CD4-positive, alpha-beta memory T cell (primary cell): ENCODE measurements around the gene ZNF143. TPM values are rescaled to one million over a fixed set of nuclear protein-coding genes. Genes with fewer than 3 reads are reported as not detected.

Experiments used
- CTCF ChIA-PET: fragments of 350-600 bp; sonication (Branson Sonifier 250); formaldehyde crosslinking; loops from one replicate; lab custom pipeline; 2021; ENCODE audit warnings: inconsistent platforms; ENCODE audit not compliant: partially characterized antibody; lab: Charles Lee
- POLR2A ChIA-PET: fragments of 350-600 bp; sonication (Branson Sonifier 250); formaldehyde crosslinking; loops from one replicate; lab custom pipeline; 2021; ENCODE audit not compliant: partially characterized antibody; lab: Charles Lee
- DNase-seq, 5 donors: peaks; one replicate each; pipeline versions ENCODE4 v3.0.0 to v3.0.0-alpha.2; 2020 to 2022; ENCODE audit warnings: mixed read lengths in 1 of 5
- H3K27ac ChIP-seq: one replicate; pipeline ENCODE4 v1.7.0; 2013; ENCODE audit warnings: low read depth, low read length
- H3K27me3 ChIP-seq: 2 replicates; pipeline ENCODE4 v1.7.0; 2013; ENCODE audit warnings: mild to moderate bottlenecking, low read length, moderate library complexity; ENCODE audit not compliant: insufficient read depth
- H3K36me3 ChIP-seq: 2 replicates; pipeline ENCODE4 v1.7.0; 2013; ENCODE audit warnings: mild to moderate bottlenecking, low read length, moderate library complexity; ENCODE audit not compliant: insufficient read depth
- H3K4me1 ChIP-seq: 2 replicates; pipeline ENCODE4 v1.7.0; 2013; ENCODE audit warnings: mild to moderate bottlenecking, low read length, moderate library complexity; ENCODE audit not compliant: insufficient read depth
- H3K4me3 ChIP-seq, 2 donors: one replicate each; pipeline ENCODE4 v1.7.0; 2013; ENCODE audit warnings: low read length in 2 of 2, mild to moderate bottlenecking in 1 of 2
- H3K9me3 ChIP-seq, 2 donors: one replicate each; pipeline ENCODE4 v1.7.0; 2013; ENCODE audit warnings: low read length in 2 of 2, control low read depth in 1 of 2; ENCODE audit not compliant: control insufficient read depth in 1 of 2
- H3K27ac Mint-ChIP-seq, 7 donors: one replicate each; pipeline ENCODE4 v1.8.0; 2020 to 2021; ENCODE audit warnings: mixed read lengths in 7 of 7, mild to moderate bottlenecking in 6 of 7, inconsistent platforms in 3 of 7, moderate library complexity in 3 of 7
- H3K27me3 Mint-ChIP-seq, 2 donors: one replicate each; pipeline ENCODE4 v1.8.0; 2020 to 2021; ENCODE audit warnings: mixed read lengths in 2 of 2
- H3K36me3 Mint-ChIP-seq, 2 donors: one replicate each; pipeline ENCODE4 v1.8.0; 2020 to 2021; ENCODE audit warnings: mixed read lengths in 2 of 2, inconsistent platforms in 1 of 2, mild to moderate bottlenecking in 1 of 2
- H3K4me1 Mint-ChIP-seq, 4 donors: one replicate each; pipeline ENCODE4 v1.8.0; 2020 to 2021; ENCODE audit warnings: mixed read lengths in 4 of 4, mild to moderate bottlenecking in 1 of 4
- H3K4me3 Mint-ChIP-seq, 8 donors: one replicate each; pipeline ENCODE4 v1.8.0; 2020 to 2021; ENCODE audit warnings: mixed read lengths in 8 of 8, mild to moderate bottlenecking in 7 of 8, moderate library complexity in 6 of 8, inconsistent platforms in 3 of 8
- H3K9me3 Mint-ChIP-seq, 8 donors: one replicate each; pipeline ENCODE4 v1.8.0; 2020 to 2021; ENCODE audit warnings: mixed read lengths in 8 of 8, mild to moderate bottlenecking in 5 of 8, inconsistent platforms in 3 of 8, moderate library complexity in 1 of 8
- intact Hi-C: fragments of 100-400 bp; cut with micrococcal nuclease; formaldehyde crosslinking; loops from one replicate; pipeline ENCODE4 v1.15.1; 2023
- polyA plus RNA-seq, 2 donors: library from polyadenylated mRNA; unstranded; fragments of 300-500 nt; fragmentation: Illumina TruSeq; gene quantifications; one replicate each; pipeline ENCODE4 v1.2.3, GENCODE V29; 2021
- total RNA-seq, 2 experiments: library from RNA; stranded (reverse); gene quantifications; one replicate each; pipeline ENCODE4 v1.2.3, GENCODE V29; 2021

ZNF143 gene
- total and polyA plus RNA-seq, 4 experiments from 2014 or later = 41.7 to 54.6 (median 50.8) TPM

DNA sequence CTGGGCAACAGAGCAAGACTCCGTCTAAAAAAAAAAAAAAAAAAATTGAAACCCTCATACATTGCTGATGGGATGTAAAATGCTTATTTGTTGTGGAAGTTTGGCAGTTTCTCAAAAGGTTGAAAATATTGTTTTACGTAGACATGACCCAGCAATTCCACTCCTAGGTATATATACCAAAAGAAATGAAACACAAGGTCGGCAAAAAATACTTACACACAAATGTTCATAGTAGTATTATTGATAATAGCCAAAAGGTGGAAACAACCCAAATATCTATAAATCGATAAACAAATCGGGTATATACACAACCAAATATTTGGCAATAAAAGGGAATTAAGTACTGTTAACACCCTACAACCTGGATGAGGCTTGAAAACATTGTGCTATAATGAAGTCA is 5.1 kb upstream of the ZNF143 start:
- Mint-ChIP-seq H3K4me3 (peak overlapping the region in 1 of 8 donors; percentile 5), H3K27me3 (no peaks in the 10 kb centered on the region)

DNA sequence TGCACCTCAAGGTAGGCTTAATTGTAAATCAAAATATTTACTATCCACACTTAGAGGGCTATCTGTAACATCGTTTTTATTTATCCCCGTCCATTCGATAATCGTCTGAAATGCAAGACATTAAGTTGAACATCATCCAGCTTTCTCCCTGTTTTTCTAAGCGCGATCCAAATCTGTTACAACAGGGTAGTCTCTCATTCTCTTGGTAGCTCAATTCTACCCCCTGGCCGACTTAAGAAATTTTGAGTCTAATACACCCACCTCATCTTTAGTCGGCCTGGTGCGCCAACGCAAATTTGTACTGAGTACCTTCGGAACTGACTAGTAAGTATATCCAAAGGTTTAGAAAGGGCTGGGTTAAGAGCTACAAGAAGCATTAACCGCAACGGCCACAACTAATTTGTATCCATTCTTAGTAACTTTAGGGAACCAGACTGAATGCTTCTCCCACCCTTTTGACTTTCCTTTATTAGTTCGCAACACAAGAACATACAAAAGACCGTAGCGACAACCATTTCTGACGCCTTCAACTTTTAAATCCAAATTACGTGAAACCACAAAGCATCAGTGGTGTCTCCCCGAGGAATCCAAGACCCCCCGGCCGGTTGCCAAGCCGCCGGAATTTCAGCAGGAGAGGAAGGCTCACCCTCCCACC is 1.0 kb upstream of the ZNF143 start:
- Histone ChIP-seq H3K27ac (peak overlapping the region; percentile 97), H3K36me3 (no peaks in the 10 kb centered on the region), H3K4me1 (peaks cover 33% of the 10 kb centered on the region), H3K9me3 (no peaks in the 10 kb centered on the region), H3K4me3 (peak overlapping the region; percentile 75 to 96), H3K27me3 (no peaks in the 10 kb centered on the region)
- Mint-ChIP-seq H3K4me1 (peaks cover 16 to 43% (median 25%) of the 10 kb centered on the region in 4 donors), H3K27ac (peak overlapping the region; percentile 98 to 100 (median 99)), H3K36me3 (peaks cover 3 to 12% of the 10 kb centered on the region in 2 donors), H3K4me3 (peak overlapping the region; percentile 93 to 98 (median 97)), H3K9me3 (no peaks in the 10 kb centered on the region), H3K27me3 (no peaks in the 10 kb centered on the region)
- intact Hi-C loops = loop anchor here (1.0 to 5.0 kb wide), 11 partner anchors 75 to 1397 kb away; partner anchors contain the start of genes DENND5A, EIF4G2, IPO7 and RPL27A
- peak in 2 of 5 donors; percentile 40 to 43 for DNase-seq
- CTCF ChIA-PET = interaction anchor here (0.7 to 3.3 kb wide), 9 partner anchors 47 to 545 kb away, joined by 3 to 12 read pairs (median 3); partner anchors contain the start of gene IPO7
- POLR2A ChIA-PET = interaction anchor here (0.6 to 4.2 kb wide), 42 partner anchors 10 to 1473 kb away, joined by 3 to 70 read pairs (median 5); partner anchors contain the start of genes AKIP1, CTR9, DENND5A and EIF3F

More for the DNA sequence above, 5.1 kb upstream of the ZNF143 start:
- peaks cover 8 to 11% of the 10 kb centered on the region in 2 donors for H3K36me3 Mint-ChIP-seq
- Histone ChIP-seq H3K27me3 (no peaks in the 10 kb centered on the region), H3K36me3 (no peaks in the 10 kb centered on the region), H3K4me1 (peaks cover 7% of the 10 kb centered on the region), H3K27ac (no peak overlapping the region), H3K4me3 (no peak overlapping the region), H3K9me3 (no peaks in the 10 kb centered on the region)
- H3K27ac Mint-ChIP-seq = peak overlapping the region in 1 of 7 donors; percentile 51
- intact Hi-C loops = no loop called here
- H3K4me1 Mint-ChIP-seq = peaks cover 2 to 16% (median 5%) of the 10 kb centered on the region in 4 donors
- DNase-seq = no peak
- CTCF ChIA-PET = no interaction called here
- POLR2A ChIA-PET = interaction anchor here (0.9 kb wide), 1 partner anchor 492 kb away, joined by 3 read pairs; no protein-coding TSS in a partner anchor
- peaks cover 0 to 15% (median 10%) of the 10 kb centered on the region in 8 donors for H3K9me3 Mint-ChIP-seq

DNA sequence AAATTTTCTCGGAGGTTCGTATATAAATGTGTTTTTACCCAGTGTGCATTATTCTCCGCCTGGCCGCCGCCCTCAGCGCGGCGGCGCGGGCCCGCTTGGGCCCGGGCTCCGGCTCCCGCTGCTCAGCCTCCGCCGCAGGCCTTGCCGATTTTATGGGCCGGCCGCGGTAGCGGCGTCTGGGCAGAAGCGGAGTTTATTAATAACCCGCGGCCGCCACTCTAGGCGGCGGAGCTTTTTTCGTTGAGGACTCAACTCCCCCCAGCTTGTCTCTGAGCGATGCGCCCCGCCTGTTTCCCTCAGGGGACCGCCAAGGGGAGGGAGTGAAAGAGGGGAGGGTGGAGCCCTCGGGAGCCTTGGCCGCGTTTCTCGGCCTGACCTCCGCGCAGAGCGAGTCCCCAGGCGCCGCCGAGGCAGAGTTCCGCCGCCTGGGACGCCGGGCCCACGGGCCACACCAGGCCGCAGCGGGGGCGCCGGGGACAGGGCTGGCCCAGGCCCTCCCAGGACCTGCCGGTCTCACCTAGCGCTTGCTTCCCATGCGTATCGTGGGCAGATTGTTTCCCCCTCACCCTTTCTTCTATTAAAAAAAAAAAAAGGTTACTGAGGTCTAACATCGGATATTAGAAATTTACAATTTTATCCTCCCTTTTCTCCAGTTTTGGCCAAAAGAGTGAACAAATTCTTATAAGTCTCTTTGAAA is 399 bp downstream of the ZNF143 start:
- Histone ChIP-seq H3K4me1 (peaks cover 33% of the 10 kb centered on the region), H3K4me3 (peak overlapping the region; percentile 71 to 88), H3K36me3 (no peaks in the 10 kb centered on the region), H3K9me3 (no peaks in the 10 kb centered on the region), H3K27me3 (no peaks in the 10 kb centered on the region), H3K27ac (peak overlapping the region; percentile 95)
- H3K4me3 Mint-ChIP-seq = peak overlapping the region; percentile 93 to 98 (median 97)
- ChIA-PET POLR2A (interaction anchor here (0.6 to 4.2 kb wide), 57 partner anchors 8 to 1474 kb away, joined by 3 to 70 read pairs (median 5); partner anchors contain the start of genes AKIP1, CTR9, DENND5A and EIF3F), CTCF (interaction anchor here (0.5 to 3.3 kb wide), 5 partner anchors 13 to 501 kb away, joined by 3 to 12 read pairs (median 3); no protein-coding TSS in a partner anchor)
- H3K27me3 Mint-ChIP-seq = no peaks in the 10 kb centered on the region
- H3K9me3 Mint-ChIP-seq = no peaks in the 10 kb centered on the region
- peak overlapping the region; percentile 98 to 100 (median 99) for H3K27ac Mint-ChIP-seq
- intact Hi-C loops = loop anchor here (1.0 to 5.0 kb wide), 7 partner anchors 147 to 1396 kb away; partner anchors contain the start of genes DENND5A, EIF4G2 and TMEM41B
- DNase-seq = peak in 3 of 5 donors; percentile 82 to 86 (median 85)
- peaks cover 3 to 12% of the 10 kb centered on the region in 2 donors for H3K36me3 Mint-ChIP-seq
- H3K4me1 Mint-ChIP-seq = peaks cover 16 to 43% (median 26%) of the 10 kb centered on the region in 4 donors

DNA sequence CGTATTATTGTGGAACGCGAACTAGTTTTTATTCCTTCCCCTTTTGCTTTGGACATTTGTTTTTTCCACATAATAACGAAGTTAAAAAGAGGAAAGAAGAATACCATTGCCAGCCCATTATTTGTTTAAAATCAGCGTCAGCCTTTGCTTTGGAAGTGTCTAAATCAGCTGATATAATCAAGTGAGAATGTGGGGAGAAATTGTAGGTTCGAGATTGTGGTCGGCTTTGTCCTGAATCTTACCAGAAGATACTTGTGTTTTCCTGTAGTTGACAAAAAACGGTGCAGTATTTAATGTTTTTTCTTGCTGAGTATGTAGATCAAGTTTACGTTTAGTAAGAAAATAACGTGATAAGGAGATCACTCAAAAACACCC is 935 bp downstream of the ZNF143 start:
- H3K27ac ChIP-seq = peak overlapping the region; percentile 95
- H3K36me3 Mint-ChIP-seq = peaks cover 6 to 12% of the 10 kb centered on the region in 2 donors
- H3K9me3 ChIP-seq = no peaks in the 10 kb centered on the region
- H3K4me3 Mint-ChIP-seq = peak overlapping the region; percentile 89 to 98 (median 96)
- ChIA-PET POLR2A (interaction anchor here (0.7 to 4.2 kb wide), 27 partner anchors 7 to 1347 kb away, joined by 3 to 70 read pairs (median 8); partner anchors contain the start of genes AKIP1, DENND5A, EIF4G2 and IPO7), CTCF (interaction anchor here (3.3 kb wide), 1 partner anchor 45 kb away, joined by 12 read pairs; no protein-coding TSS in a partner anchor)
- DNase-seq = peak in 4 of 5 donors; percentile 21 to 42 (median 31)
- no peaks in the 10 kb centered on the region for H3K27me3 ChIP-seq
- intact Hi-C loops = loop anchor here (1.0 to 5.0 kb wide), 7 partner anchors 147 to 1395 kb away; partner anchors contain the start of genes DENND5A, EIF4G2 and TMEM41B
- peaks cover 18 to 43% (median 28%) of the 10 kb centered on the region in 4 donors for H3K4me1 Mint-ChIP-seq
- no peaks in the 10 kb centered on the region for H3K27me3 Mint-ChIP-seq
- H3K4me1 ChIP-seq = peaks cover 33% of the 10 kb centered on the region
- no peaks in the 10 kb centered on the region for H3K9me3 Mint-ChIP-seq
- no peaks in the 10 kb centered on the region for H3K36me3 ChIP-seq
- peak overlapping the region; percentile 71 to 88 for H3K4me3 ChIP-seq
- H3K27ac Mint-ChIP-seq = peak overlapping the region; percentile 92 to 98 (median 95)

DNA sequence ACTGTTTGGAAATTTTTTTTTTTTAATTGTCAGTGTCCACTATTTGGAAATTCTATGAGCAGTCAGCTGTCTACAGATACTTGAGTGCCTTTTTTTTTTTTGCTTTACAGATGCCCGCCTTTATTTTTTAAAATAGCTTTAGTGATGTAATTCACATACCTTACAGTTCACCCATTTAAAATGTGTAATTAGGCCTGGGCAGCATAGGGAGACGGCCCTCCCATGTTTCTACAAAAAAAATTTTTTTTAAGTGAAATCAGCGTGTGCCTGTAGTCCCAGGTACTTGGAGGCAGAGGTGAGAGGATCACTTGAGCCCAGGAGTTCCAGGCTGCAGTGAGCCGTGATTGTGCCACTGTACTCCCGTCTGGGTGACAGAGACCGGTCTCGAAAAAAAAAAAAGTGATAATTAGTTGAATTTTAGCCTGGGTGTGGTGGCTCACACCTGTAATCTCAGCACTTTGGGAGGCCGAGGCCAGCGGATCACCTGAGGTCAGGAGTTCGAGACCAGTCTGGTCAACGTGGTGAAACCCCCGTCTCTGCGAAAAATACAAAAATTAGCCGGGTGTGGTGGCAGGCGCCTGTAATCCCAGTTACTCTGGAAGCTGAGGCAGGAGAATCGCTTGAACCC is 1.5 kb downstream of the ZNF143 start:
- Mint-ChIP-seq H3K4me3 (peak overlapping the region; percentile 89 to 98 (median 96)), H3K4me1 (peaks cover 18 to 43% (median 30%) of the 10 kb centered on the region in 4 donors)
- CTCF ChIA-PET = interaction anchor here (3.3 kb wide), 1 partner anchor 44 kb away, joined by 12 read pairs; no protein-coding TSS in a partner anchor

More for the DNA sequence above, 1.5 kb downstream of the ZNF143 start:
- H3K9me3 ChIP-seq = no peaks in the 10 kb centered on the region
- H3K36me3 Mint-ChIP-seq = peaks cover 6 to 14% of the 10 kb centered on the region in 2 donors
- no peaks in the 10 kb centered on the region for H3K27me3 ChIP-seq
- peak overlapping the region; percentile 92 to 98 (median 95) for H3K27ac Mint-ChIP-seq
- peak overlapping the region; percentile 95 for H3K27ac ChIP-seq
- H3K9me3 Mint-ChIP-seq = no peaks in the 10 kb centered on the region
- peaks cover 33% of the 10 kb centered on the region for H3K4me1 ChIP-seq
- peak overlapping the region; percentile 71 to 88 for H3K4me3 ChIP-seq
- no peaks in the 10 kb centered on the region for H3K36me3 ChIP-seq
- DNase-seq = peak in 1 of 5 donors; percentile 1
- H3K27me3 Mint-ChIP-seq = no peaks in the 10 kb centered on the region
- intact Hi-C loops = loop anchor here (5.0 kb wide), 1 partner anchor 840 kb away; no protein-coding TSS in a partner anchor
- POLR2A ChIA-PET = interaction anchor here (1.0 to 4.2 kb wide), 11 partner anchors 12 to 1347 kb away, joined by 5 to 70 read pairs (median 23); partner anchors contain the start of genes EIF4G2, IPO7, RPL27A and TMEM41B
